LNCAP (cell line): ENCODE measurements around the gene TAS2R43.
"Not testable (repeated sequence)": the region's sequence is repeated elsewhere in the genome, so short reads cannot be mapped to it uniquely, and the experiment has no call there.

Experiments
- TF ChIP-seq, protein P1 (sequence below): fragments of 450-650 bp; IDR thresholded peaks from 2 replicates; pipeline ENCODE4 v1.5.1; 2017; ENCODE audit warnings: mild to moderate bottlenecking

TAS2R43 gene

DNA sequence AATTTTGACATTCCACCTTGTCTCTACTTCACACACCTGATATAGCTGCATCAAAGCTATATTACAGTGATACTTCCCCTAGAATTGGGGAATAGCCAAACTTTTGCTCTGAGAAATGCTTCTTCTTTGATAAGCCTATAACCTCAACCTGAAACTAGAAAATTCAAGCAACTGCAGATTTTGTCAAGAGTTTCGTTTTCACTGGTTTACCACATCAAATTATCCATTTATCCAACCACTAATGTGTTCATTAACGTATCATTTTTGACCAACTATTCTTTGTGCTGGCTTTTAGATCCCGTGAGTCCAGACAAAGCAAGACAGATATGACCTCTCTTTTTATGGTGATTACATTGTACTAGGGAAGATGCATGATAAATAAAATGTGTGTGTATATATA lies 16.5 kb downstream of the TAS2R43 start:
- TF ChIP-seq, protein P1, sequence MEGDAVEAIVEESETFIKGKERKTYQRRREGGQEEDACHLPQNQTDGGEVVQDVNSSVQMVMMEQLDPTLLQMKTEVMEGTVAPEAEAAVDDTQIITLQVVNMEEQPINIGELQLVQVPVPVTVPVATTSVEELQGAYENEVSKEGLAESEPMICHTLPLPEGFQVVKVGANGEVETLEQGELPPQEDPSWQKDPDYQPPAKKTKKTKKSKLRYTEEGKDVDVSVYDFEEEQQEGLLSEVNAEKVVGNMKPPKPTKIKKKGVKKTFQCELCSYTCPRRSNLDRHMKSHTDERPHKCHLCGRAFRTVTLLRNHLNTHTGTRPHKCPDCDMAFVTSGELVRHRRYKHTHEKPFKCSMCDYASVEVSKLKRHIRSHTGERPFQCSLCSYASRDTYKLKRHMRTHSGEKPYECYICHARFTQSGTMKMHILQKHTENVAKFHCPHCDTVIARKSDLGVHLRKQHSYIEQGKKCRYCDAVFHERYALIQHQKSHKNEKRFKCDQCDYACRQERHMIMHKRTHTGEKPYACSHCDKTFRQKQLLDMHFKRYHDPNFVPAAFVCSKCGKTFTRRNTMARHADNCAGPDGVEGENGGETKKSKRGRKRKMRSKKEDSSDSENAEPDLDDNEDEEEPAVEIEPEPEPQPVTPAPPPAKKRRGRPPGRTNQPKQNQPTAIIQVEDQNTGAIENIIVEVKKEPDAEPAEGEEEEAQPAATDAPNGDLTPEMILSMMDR, result no peak

DNA sequence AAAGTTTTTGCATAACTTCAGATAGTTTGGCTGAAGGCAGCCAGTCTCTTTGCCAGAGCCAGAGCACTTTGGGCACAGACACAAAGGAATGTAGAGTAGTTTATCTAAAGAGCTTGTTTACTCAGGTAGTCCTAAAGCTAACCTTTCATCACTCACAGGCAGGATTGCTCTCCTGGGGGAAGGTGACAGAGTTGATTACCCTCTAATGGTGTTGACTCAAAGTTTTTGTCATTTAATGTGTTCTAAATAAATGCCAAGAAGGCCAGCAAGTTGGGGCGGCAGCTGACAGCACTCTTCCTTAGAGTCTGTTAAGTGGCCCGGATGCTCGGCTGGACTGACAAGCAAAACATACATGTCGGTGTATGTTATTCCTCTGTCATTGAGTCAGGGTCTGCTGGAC lies 20.7 kb downstream of the TAS2R43 start:
- TF ChIP-seq, protein P1, result no peak

GRCh38 chr12:11070999-11071398 lies 21.1 kb downstream of the TAS2R43 start:
- TF ChIP-seq, protein P1, result no peak

- TF ChIP-seq, protein P1, result no peak
These were observed 22.2 kb downstream of the TAS2R43 start for GRCh38 chr12:11069854-11070365.

DNA sequence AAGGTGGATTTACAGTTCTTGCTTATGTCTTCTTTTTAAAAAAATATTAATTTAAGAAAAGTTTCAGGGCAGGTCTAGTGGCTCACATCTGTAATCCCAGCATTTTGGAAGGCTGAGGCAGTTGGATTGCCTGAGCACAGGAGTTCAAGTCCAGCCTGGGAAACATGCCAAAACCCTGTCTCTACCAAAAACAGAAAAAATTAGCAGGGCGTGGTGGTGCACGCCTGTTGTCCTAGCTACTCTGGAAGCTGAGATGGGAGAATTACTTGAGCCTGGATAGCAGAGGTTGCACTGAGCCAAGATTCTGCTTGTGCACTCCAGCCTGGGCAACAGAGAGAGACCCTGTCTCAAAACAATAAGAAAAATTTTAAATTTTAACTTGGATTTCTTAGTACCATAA lies 24.6 kb downstream of the TAS2R43 start:
- TF ChIP-seq, protein P1, result no peak

DNA sequence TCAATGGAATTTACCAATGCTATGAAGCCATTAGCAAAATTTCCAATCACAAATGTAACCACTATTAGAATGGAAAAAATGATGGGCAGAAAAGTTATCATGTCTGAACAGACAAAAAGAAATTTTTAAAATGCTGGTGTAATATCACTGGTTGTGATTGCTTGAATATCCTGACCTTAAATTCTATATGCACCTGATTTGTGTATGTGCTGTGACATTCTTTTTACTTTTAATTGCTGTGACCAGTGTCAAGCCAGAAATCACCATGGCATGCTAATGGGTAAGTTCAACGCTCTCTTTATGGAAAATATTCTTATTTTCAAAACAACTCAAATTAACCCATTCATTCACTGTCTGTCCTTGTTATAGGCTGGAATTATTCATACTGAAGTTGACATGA lies 29.9 kb downstream of the TAS2R43 start, which contains the start of gene TAS2R46:
Gene TAS2R46, minus strand, starts transcription at position 101 of the 400 bp plus-strand sequence. Its CDS starts 0 bp downstream, at position 101.
- TF ChIP-seq, protein P1, result not testable (repeated sequence)

DNA sequence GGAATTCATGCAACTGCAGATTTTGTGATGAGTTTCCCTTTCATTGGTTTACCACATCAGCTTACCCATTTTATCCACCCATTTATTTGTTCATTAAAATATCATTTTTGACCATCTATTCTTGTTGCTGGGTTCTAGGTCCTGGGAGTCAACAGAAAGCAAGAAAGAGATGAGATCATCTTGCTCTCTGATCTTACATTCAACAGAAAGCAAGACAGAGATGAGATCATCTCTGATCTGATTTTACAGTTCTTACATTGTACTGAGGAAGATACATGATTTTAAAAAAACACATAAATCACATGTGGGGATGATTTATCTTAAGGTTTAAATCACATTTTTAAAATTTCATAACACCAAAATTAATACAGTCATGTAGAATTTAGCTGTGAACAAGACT lies 32.3 kb downstream of the TAS2R43 start:
- TF ChIP-seq, protein P1, result no peak

- TF ChIP-seq, protein P1, result no peak
These were observed 33.1 kb downstream of the TAS2R43 start for GRCh38 chr12:11059041-11059440.
